Measurements from ENCODE around the gene NRTN. TPM values are rescaled to one million over a fixed set of nuclear protein-coding genes. Genes with fewer than 3 reads are reported as not detected.

The NRTN gene
- total RNA-seq, 1 donor from 2014 or later = 0.40 TPM

DNA sequence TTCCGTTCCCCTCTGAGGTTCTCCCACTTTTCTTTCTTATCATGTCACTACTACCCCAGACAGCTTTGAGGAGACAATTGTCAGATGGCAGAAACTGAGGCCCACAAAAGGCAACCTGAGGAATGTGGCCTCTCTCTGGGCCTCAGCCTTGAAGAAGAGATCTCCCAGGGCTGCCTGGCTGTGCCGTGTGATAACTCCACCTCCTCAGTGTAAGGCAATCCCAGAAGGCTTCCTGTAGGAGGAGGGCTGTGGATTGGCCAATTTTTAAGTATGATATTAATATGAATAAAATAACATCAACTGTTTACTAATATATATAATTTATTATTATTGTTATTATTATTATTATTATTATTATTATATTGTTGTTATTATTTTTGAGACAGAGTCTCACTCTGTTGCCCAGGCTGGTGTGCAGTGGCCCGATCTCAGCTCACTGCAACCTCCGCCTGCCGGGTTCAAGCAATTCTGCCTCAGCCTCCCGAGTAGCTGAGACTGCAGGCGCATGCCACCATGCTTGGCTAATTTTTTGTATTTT, 9.4 kb upstream of the NRTN start:
- Mint-ChIP-seq H3K27ac (ENCODE audit: unreplicated experiment) (no peak overlapping the region), H3K9me3 (ENCODE audit: unreplicated experiment) (no peaks in the 10 kb centered on the region), H3K36me3 (ENCODE audit: unreplicated experiment) (peaks cover under 1% of the 10 kb centered on the region), H3K4me3 (ENCODE audit: unreplicated experiment) (no peak overlapping the region), H3K27me3 (ENCODE audit: unreplicated experiment) (peaks cover 3% of the 10 kb centered on the region), H3K4me1 (ENCODE audit: unreplicated experiment) (peaks cover 2% of the 10 kb centered on the region)
- DNase-seq (ENCODE audit: extremely low spot score, unreplicated experiment) = no peak
- TF ChIP-seq, protein P1, sequence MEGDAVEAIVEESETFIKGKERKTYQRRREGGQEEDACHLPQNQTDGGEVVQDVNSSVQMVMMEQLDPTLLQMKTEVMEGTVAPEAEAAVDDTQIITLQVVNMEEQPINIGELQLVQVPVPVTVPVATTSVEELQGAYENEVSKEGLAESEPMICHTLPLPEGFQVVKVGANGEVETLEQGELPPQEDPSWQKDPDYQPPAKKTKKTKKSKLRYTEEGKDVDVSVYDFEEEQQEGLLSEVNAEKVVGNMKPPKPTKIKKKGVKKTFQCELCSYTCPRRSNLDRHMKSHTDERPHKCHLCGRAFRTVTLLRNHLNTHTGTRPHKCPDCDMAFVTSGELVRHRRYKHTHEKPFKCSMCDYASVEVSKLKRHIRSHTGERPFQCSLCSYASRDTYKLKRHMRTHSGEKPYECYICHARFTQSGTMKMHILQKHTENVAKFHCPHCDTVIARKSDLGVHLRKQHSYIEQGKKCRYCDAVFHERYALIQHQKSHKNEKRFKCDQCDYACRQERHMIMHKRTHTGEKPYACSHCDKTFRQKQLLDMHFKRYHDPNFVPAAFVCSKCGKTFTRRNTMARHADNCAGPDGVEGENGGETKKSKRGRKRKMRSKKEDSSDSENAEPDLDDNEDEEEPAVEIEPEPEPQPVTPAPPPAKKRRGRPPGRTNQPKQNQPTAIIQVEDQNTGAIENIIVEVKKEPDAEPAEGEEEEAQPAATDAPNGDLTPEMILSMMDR (IDR thresholded peaks at IDR 0.05) = no peak

DNA sequence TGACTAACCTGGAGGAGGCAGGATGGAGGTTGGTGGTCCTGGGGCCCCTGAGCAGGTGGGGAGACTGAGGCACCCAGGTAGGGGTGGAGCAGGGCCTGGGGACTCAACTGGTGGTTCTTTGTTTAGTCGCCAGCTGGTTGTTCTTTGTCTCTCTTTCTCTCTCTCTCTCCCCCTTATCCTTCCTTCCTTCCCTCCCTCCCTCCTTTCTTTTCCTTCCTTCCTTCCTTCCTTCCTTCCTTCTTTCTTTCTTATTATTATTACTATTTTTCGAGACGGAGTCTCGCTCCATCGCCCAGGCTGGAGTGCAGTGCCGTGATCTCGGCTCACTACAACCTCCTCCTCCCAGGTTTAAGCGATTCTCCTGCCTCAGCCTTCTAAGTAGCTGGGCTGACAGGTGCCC, 6.6 kb upstream of the NRTN start:
- Mint-ChIP-seq H3K4me3 (ENCODE audit: unreplicated experiment) (no peak overlapping the region), H3K9me3 (ENCODE audit: unreplicated experiment) (no peaks in the 10 kb centered on the region), H3K27me3 (ENCODE audit: unreplicated experiment) (peaks cover 8% of the 10 kb centered on the region), H3K27ac (ENCODE audit: unreplicated experiment) (no peak overlapping the region), H3K4me1 (ENCODE audit: unreplicated experiment) (no peaks in the 10 kb centered on the region), H3K36me3 (ENCODE audit: unreplicated experiment) (no peaks in the 10 kb centered on the region)
- DNase-seq (ENCODE audit: extremely low spot score, unreplicated experiment) = no peak
- TF ChIP-seq, protein P1 (IDR thresholded peaks at IDR 0.05) = no peak

DNA sequence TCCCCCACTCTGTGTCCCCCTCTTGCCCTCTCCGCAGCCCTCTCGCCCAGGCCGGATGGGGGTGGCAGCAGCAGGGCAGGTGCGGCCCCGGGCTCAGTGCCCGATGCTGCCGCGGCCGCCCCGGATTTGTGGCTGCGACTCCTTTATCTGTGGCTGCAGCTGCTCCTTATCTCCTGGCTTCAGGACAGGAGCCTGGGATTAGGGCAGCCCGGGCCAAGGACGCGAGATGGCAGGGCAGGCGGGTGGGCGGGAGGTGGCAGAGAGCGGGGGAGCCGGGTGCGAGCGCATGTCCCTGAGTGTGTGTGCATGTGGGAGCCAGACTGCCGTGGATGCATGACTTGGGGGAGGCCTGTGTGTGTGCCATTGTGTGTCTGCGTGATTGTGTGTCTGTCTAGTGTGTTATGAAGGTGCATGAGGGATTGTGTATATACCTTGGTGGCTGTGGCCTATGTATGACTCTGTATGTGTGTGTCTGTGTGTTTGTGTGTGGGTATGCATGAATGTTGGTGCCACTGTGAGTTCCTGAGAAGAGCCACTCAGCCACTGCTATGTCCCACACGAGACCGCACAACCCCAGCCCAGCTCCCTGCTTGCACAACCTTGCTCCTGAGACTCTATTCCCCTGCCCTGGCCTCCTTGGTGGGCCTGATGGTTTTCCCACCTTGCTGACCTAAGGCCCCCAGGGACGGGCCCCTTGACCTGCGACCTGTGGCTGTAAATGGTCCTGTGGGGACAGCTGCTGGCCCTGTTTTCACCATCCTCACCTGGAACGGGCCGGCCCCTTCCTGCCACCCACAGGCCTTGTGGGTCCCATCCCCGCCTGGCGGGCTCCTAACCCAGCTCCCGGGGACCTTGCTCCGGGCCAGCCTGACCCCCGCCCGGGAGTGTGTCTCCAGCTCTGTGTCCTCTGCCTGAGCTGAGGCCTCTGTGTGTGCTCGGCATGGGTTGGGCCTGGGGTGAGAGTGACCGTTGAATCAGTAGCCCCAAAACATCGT, 5.3 kb upstream of the NRTN start:
- H3K36me3 Mint-ChIP-seq (ENCODE audit: unreplicated experiment) = no peaks in the 10 kb centered on the region
- TF ChIP-seq, protein P1 (IDR thresholded peaks at IDR 0.05) = no peak
- H3K27ac Mint-ChIP-seq (ENCODE audit: unreplicated experiment) = no peak overlapping the region
- no peaks in the 10 kb centered on the region for H3K9me3 Mint-ChIP-seq (ENCODE audit: unreplicated experiment)
- H3K27me3 Mint-ChIP-seq (ENCODE audit: unreplicated experiment) = peaks cover 14% of the 10 kb centered on the region
- no peak overlapping the region for H3K4me3 Mint-ChIP-seq (ENCODE audit: unreplicated experiment)
- DNase-seq (ENCODE audit: extremely low spot score, unreplicated experiment) = no peak
- H3K4me1 Mint-ChIP-seq (ENCODE audit: unreplicated experiment) = peaks cover 3% of the 10 kb centered on the region

DNA sequence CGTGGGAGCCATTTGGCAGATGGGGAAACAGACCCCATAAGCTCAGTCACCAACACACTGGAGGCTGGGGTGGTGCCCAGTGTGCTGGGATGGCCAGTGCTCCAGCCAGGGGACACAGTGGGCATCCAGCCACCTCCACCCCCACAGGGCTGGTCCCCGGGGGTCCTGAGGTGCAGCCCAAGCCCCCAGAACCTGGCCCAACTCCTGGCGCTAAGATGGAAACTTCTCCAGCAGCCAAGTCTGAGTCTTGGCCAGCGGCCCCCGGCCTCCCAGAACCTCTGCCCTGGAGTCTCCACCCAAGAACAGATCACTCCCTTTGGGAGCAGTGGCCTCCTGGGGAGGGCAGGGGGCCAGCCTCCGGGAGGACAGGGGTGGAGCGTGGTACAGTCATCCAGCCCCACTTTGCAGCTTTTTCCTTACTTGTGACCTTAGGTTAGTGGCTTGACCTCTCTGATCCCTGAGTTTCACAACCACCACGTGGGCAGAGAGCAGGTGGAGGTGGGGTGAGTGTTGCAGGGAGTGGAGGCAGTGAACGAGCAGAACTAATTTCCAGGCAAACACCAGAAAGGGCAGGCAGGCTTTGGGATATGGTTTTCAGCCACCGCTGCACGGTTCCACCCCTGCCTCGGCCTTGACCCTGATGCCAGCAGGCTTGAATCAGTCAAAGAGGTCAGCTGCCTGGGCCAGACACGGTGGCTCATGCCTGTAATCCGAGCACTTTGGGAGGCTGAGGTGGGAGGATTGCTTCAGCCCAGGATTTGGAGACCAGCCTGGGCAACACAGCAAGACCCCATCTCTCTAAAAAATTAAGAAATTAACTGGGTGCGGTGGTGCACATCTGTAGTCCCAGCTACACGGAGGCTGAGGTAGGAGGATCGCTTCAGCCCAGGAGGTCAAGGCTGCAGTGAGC, 4.3 kb upstream of the NRTN start:
- Mint-ChIP-seq H3K9me3 (ENCODE audit: unreplicated experiment) (no peaks in the 10 kb centered on the region), H3K4me1 (ENCODE audit: unreplicated experiment) (peaks cover 3% of the 10 kb centered on the region), H3K27ac (ENCODE audit: unreplicated experiment) (no peak overlapping the region), H3K4me3 (ENCODE audit: unreplicated experiment) (no peak overlapping the region), H3K27me3 (ENCODE audit: unreplicated experiment) (peaks cover 15% of the 10 kb centered on the region), H3K36me3 (ENCODE audit: unreplicated experiment) (no peaks in the 10 kb centered on the region)
- TF ChIP-seq, protein P1 (IDR thresholded peaks at IDR 0.05) = no peak
- no peak for DNase-seq (ENCODE audit: extremely low spot score, unreplicated experiment)
